Endothelial cell of umbilical vein (primary cell): ENCODE data around the gene FAM120B. TPM values are rescaled to one million over a fixed set of nuclear protein-coding genes. Genes with fewer than 3 reads are reported as not detected.

ENCODE experiments used
- BruUV-seq: library from RNA; stranded (reverse); fragments of 400-500 nt; replicated peaks from 2 replicates; lab custom pipeline; 2021; lab: Mats Ljungman, UMichigan
- CTCF ChIA-PET: fragments of 300-600, 350-600 bp; sonication (Branson Sonifier 250); formaldehyde crosslinking; loops from one replicate; lab custom pipeline; 2021; ENCODE audit warnings: antibody characterized with exemption, inconsistent platforms; lab: Charles Lee
- POLR2A ChIA-PET: fragments of 300-600, 350-600 bp; sonication (Branson Sonifier 250); formaldehyde crosslinking; loops from one replicate; lab custom pipeline; 2021; ENCODE audit warnings: antibody characterized with exemption, inconsistent platforms; lab: Charles Lee
- DNase-seq: peaks from one replicate; pipeline ENCODE4 v3.0.0-alpha.2; 2011; ENCODE audit warnings: low read depth, low spot score
- FAIRE-seq: peaks from 2 replicates; lab custom pipeline; 2011; peaks lifted over from hg19 to GRCh38; lab: Jason Lieb, UNC
- H2AFZ ChIP-seq: 2 replicates; pipeline ENCODE4 v1.6.0; 2012; ENCODE audit warnings: low read depth, low read length, control low read depth, inconsistent platforms
- H3K27ac ChIP-seq: 2 replicates; pipeline ENCODE4 v1.5.1; 2011; ENCODE audit warnings: low read depth, mild to moderate bottlenecking, control low read depth, low read length, moderate library complexity; ENCODE audit not compliant: insufficient read depth
- H3K27me3 ChIP-seq, 2 experiments: 2 replicates each; pipeline versions ENCODE4 v1.6.0 to v1.6.1; 2011; ENCODE audit warnings: low read length in 2 of 2, mixed read lengths in 1 of 2; ENCODE audit not compliant: control insufficient read depth in 2 of 2, insufficient read depth in 2 of 2
- H3K36me3 ChIP-seq, 2 experiments: 2 replicates in 1 of 2; 3 replicates in 1 of 2; pipeline ENCODE4 v1.5.1; 2011; ENCODE audit warnings: low read length in 2 of 2, mild to moderate bottlenecking in 1 of 2, moderate library complexity in 1 of 2; ENCODE audit not compliant: control insufficient read depth in 2 of 2, insufficient read depth in 2 of 2; ENCODE audit errors: extremely low read depth in 1 of 2
- H3K4me1 ChIP-seq: 3 replicates; pipeline ENCODE4 v1.5.1; 2011; ENCODE audit warnings: mild to moderate bottlenecking, low read length; ENCODE audit not compliant: control insufficient read depth, insufficient read depth; ENCODE audit errors: extremely low read depth
- H3K4me2 ChIP-seq: 2 replicates; pipeline ENCODE4 v1.6.1; 2011; ENCODE audit warnings: low read length, control low read depth, mixed read lengths; ENCODE audit not compliant: insufficient read depth
- H3K4me3 ChIP-seq, 3 experiments: fragments of 200-600 bp in 1 of 3; sonication (generic), shearing (Covaris generic) in 1 of 3; replicated peaks in 1 of 3; 2 replicates each; pipeline ENCODE4 v1.5.1; 2011 to 2016; ENCODE audit warnings: control low read depth in 3 of 3, low read length in 3 of 3, mild to moderate bottlenecking in 2 of 3, inconsistent platforms in 1 of 3, low read depth in 1 of 3, moderate library complexity in 1 of 3; ENCODE audit not compliant: insufficient read depth in 1 of 3
- H3K79me2 ChIP-seq: 2 replicates; pipeline ENCODE4 v1.6.0; 2012; ENCODE audit warnings: low read length, inconsistent platforms; ENCODE audit not compliant: control insufficient read depth, insufficient read depth
- H3K9ac ChIP-seq: replicated peaks from 2 replicates; pipeline ENCODE3; 2011; ENCODE audit warnings: low read length, control low read depth; ENCODE audit not compliant: insufficient read depth; ENCODE audit errors: extremely low read depth
- H3K9me1 ChIP-seq: replicated peaks from 3 replicates; pipeline ENCODE4 v1.6.0; 2011; ENCODE audit warnings: mild to moderate bottlenecking, low read length; ENCODE audit not compliant: control insufficient read depth, insufficient read depth; ENCODE audit errors: extremely low read depth
- H3K9me3 ChIP-seq: replicated peaks from 2 replicates; pipeline ENCODE4 v1.5.1; 2012; ENCODE audit warnings: low read length, inconsistent platforms; ENCODE audit not compliant: control insufficient read depth, insufficient read depth
- H4K20me1 ChIP-seq: replicated peaks from 2 replicates; pipeline ENCODE3; 2011; ENCODE audit warnings: mild to moderate bottlenecking, low read length; ENCODE audit not compliant: control insufficient read depth, insufficient read depth; ENCODE audit errors: extremely low read depth
- CTCF ChIP-seq, 2 donors: IDR thresholded peaks; 1 replicate in 1 of 2; 2 replicates in 1 of 2; pipeline ENCODE4 v1.5.1; 2011; ENCODE audit warnings: low read length in 2 of 2, mild to moderate bottlenecking in 2 of 2, moderate library complexity in 2 of 2, control low read depth in 1 of 2, inconsistent platforms in 1 of 2, low read depth in 1 of 2; ENCODE audit not compliant: insufficient read depth in 1 of 2; ENCODE audit errors: extremely low read depth in 1 of 2
- EZH2 ChIP-seq: IDR thresholded peaks from 2 replicates; pipeline ENCODE4 v1.6.1; 2012; ENCODE audit warnings: borderline replicate concordance, low read depth, mild to moderate bottlenecking, moderate library complexity, low read length, inconsistent platforms; ENCODE audit not compliant: severe bottlenecking
- FOS ChIP-seq: IDR thresholded peaks from 2 replicates; pipeline ENCODE4 v1.6.1; 2011; ENCODE audit warnings: mild to moderate bottlenecking, low read length, moderate library complexity, borderline replicate concordance; ENCODE audit not compliant: insufficient read depth
- GATA2 ChIP-seq: IDR thresholded peaks from 2 replicates; pipeline ENCODE4 v1.7.0; 2011; ENCODE audit warnings: low read depth, mild to moderate bottlenecking, moderate library complexity, mixed read lengths, low read length; ENCODE audit not compliant: insufficient read length, insufficient read depth
- JUN ChIP-seq: IDR thresholded peaks from 2 replicates; pipeline ENCODE4 v1.6.1; 2011; ENCODE audit warnings: borderline replicate concordance, low read depth; ENCODE audit not compliant: insufficient read length, insufficient read depth
- MAX ChIP-seq: IDR thresholded peaks from 2 replicates; pipeline ENCODE4 v1.6.1; 2011; ENCODE audit not compliant: insufficient read depth, insufficient read length
- MYC ChIP-seq: IDR thresholded peaks from one replicate; pipeline ENCODE4 v1.6.1; 2011; ENCODE audit warnings: mild to moderate bottlenecking, low read depth, low read length
- POLR2A ChIP-seq: IDR thresholded peaks from 2 replicates; pipeline ENCODE4 v1.6.1; 2012; ENCODE audit warnings: low read depth, mild to moderate bottlenecking, control low read depth, low read length
- POLR2AphosphoS5 ChIP-seq: IDR thresholded peaks from 2 replicates; pipeline ENCODE4 v1.6.1; 2012; ENCODE audit warnings: low read depth, mild to moderate bottlenecking, control low read depth, low read length, moderate library complexity; ENCODE audit not compliant: insufficient read depth
- dilution Hi-C: fragments of 300-500 bp; cut with MboI; formaldehyde crosslinking; loops from one replicate; pipeline ENCODE4 v1.15.0; 2019; ENCODE audit warnings: low sequenced_read_pairs; ENCODE audit not compliant: extremely low pct_ligation_motif_present
- intact Hi-C: fragments of 100-400 bp; cut with micrococcal nuclease; formaldehyde crosslinking; loops from one replicate; pipeline ENCODE4 v1.10.0; 2022
- polyA plus RNA-seq, 4 experiments: library from polyadenylated mRNA; depleted of rRNA in 3 of 4; stranded (reverse) in 3 of 4; unstranded in 1 of 4; fragments of >200 nt; gene quantifications; 2 replicates each; pipeline versions ENCODE4 v1.2.1 to v1.2.3, GENCODE V29; 2011 to 2012; ENCODE audit warnings: missing spikeins in 1 of 4
- total RNA-seq: library from RNA; stranded (reverse); gene quantifications from 2 replicates; pipeline ENCODE4 v1.2.3, GENCODE V29; 2021

Gene FAM120B
- total and polyA plus RNA-seq, 2 donors (not counting 3 experiments of a cell fraction or from before 2014, with no cell fraction given) = 10.8 to 28.2 TPM

GRCh38 chr6:170365593-170365992, 59.0 kb downstream of the FAM120B start:
- H3K27ac ChIP-seq = no peak overlapping the region
- H3K36me3 ChIP-seq = peaks cover 0 to 2% of the 10 kb centered on the region in 2 experiments
- H3K9ac ChIP-seq = no peak overlapping the region
- peaks cover 2% of the 10 kb centered on the region for H3K4me1 ChIP-seq
- H4K20me1 ChIP-seq = no peaks in the 10 kb centered on the region
- no TSS peak for BruUV-seq
- CTCF ChIA-PET = no interaction called here
- H3K9me3 ChIP-seq = no peaks in the 10 kb centered on the region
- intact Hi-C loops (no loop called here), dilution Hi-C loops (no loop called here)
- no peak for FAIRE-seq
- POLR2A ChIA-PET = no interaction called here
- H3K4me2 ChIP-seq = no peak overlapping the region
- H3K9me1 ChIP-seq = no peaks in the 10 kb centered on the region
- no peaks in the 10 kb centered on the region for H3K27me3 ChIP-seq
- H3K4me3 ChIP-seq = no peak overlapping the region
- no peak for DNase-seq
- no peaks in the 10 kb centered on the region for H3K79me2 ChIP-seq
- H2AFZ ChIP-seq = no peak overlapping the region
- TF ChIP-seq FOS = no peak
- no peak for TF ChIP-seq POLR2A
- no peak for TF ChIP-seq POLR2AphosphoS5
- no peak for TF ChIP-seq JUN
- TF ChIP-seq GATA2 = no peak
- TF ChIP-seq MAX = no peak
- TF ChIP-seq CTCF (IDR thresholded peaks at IDR 0.05; ENCODE audit: extremely low read depth in 1 of 2, insufficient read depth in 1 of 2, low read depth in 1 of 2, low read length in 2 of 2) = no peak
- TF ChIP-seq MYC = no peak
- TF ChIP-seq EZH2 = no peak
